NB4 (cell line): ENCODE results near the gene ANKRD34C.

Experiments used
- POLR2A ChIP-seq: IDR thresholded peaks from 2 replicates; pipeline ENCODE4 v1.6.1; 2011; ENCODE audit warnings: mild to moderate bottlenecking; ENCODE audit not compliant: insufficient read length; ENCODE audit errors: extremely low read depth
- TF ChIP-seq, protein P1 (sequence below): IDR thresholded peaks from 2 replicates; pipeline ENCODE4 v1.6.1; 2011; ENCODE audit warnings: low read depth, low read length
- TF ChIP-seq, protein P2 (sequence below): IDR thresholded peaks from one replicate; pipeline ENCODE4 v1.5.1; 2012; ENCODE audit warnings: low read depth, low read length

DNA sequence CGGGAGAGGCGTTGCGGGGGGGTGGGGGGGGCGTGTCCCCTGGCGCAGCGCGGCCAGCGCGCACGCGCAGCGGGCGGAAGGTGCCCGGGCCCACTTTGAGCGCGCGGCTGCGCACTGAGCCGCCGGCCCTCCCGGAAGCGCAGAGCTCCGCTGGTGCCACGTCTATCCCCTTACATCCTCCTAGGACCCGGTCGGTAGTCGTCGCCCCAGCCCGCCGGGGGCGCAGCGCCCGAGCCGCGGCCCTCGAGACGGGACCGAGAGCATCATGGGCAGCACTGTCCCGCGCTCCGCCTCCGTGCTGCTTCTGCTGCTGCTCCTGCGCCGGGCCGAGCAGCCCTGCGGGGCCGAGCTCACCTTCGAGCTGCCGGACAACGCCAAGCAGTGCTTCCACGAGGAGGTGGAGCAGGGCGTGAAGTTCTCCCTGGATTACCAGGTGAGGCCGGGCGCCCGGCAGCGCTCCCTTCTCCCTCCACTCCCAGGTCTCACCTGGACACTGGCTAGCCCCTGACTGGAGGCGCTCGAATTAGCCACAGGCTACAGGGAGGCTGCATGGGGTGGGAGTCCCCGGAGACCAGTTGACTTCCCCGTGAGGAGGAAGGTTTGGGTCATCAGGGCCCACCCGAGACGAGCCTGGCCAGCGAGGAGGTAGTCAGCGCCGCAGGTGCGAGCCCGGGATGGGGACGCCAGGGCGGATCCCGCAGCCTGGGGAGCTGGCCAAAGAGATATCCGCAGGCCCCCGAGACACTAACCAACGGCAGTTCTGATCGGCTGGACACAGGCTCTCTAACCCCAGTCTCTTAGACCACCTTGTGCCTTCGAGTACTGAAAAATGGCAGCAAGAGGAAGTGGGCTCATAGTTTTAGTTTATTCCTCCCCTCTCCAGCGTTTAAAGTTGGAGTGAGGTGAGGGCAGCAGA is 28.7 kb downstream of the ANKRD34C start, which contains the start of gene TMED3:
- TF ChIP-seq, protein P1, sequence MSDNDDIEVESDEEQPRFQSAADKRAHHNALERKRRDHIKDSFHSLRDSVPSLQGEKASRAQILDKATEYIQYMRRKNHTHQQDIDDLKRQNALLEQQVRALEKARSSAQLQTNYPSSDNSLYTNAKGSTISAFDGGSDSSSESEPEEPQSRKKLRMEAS: peak; percentile 32; the same call in 1 of the 2 replicates
- TF ChIP-seq, protein P2, sequence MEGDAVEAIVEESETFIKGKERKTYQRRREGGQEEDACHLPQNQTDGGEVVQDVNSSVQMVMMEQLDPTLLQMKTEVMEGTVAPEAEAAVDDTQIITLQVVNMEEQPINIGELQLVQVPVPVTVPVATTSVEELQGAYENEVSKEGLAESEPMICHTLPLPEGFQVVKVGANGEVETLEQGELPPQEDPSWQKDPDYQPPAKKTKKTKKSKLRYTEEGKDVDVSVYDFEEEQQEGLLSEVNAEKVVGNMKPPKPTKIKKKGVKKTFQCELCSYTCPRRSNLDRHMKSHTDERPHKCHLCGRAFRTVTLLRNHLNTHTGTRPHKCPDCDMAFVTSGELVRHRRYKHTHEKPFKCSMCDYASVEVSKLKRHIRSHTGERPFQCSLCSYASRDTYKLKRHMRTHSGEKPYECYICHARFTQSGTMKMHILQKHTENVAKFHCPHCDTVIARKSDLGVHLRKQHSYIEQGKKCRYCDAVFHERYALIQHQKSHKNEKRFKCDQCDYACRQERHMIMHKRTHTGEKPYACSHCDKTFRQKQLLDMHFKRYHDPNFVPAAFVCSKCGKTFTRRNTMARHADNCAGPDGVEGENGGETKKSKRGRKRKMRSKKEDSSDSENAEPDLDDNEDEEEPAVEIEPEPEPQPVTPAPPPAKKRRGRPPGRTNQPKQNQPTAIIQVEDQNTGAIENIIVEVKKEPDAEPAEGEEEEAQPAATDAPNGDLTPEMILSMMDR: peak; percentile 22
- TF ChIP-seq POLR2A: peak; percentile 63
